NT2/D1 (cell line): ENCODE data around the gene CRISPLD2.

ENCODE experiments used
- SUZ12 ChIP-seq: IDR thresholded peaks from 2 replicates; pipeline ENCODE4 v1.6.1; 2011; ENCODE audit not compliant: insufficient read length, insufficient read depth; ENCODE audit errors: extremely low read depth
- YY1 ChIP-seq: IDR thresholded peaks from 2 replicates; pipeline ENCODE4 v1.6.1; 2011; ENCODE audit not compliant: insufficient read length, insufficient read depth
- ZNF274 ChIP-seq: IDR thresholded peaks from 2 replicates; pipeline ENCODE4 v1.6.1; 2011; ENCODE audit warnings: mild to moderate bottlenecking, low read depth, low read length

GRCh38 chr16:84878770-84879169, 59.0 kb downstream of the CRISPLD2 start:
- TF ChIP-seq YY1 (no peak), ZNF274 (no peak), SUZ12 (no peak)
